IMR-90 (cell line): ENCODE results near the gene FLVCR2. TPM values are rescaled to one million over a fixed set of nuclear protein-coding genes. Genes with fewer than 3 reads are reported as not detected.

Experiments
- ATAC-seq: fragments of 200-7000 bp; cut with Tn5 transposase; 2 replicates; pipeline ENCODE4 v1.9.1; 2020; ENCODE audit warnings: low read depth, mild to moderate bottlenecking, moderate library complexity
- BruUV-seq: library from RNA; stranded (reverse); fragments of 400-500 nt; replicated peaks from 2 replicates; lab custom pipeline; 2021; lab: Mats Ljungman, UMichigan
- CTCF ChIA-PET: fragments of 300-600 bp; formaldehyde crosslinking; extraction: SDS; loops from one replicate; lab custom pipeline; 2021; ENCODE audit warnings: antibody characterized with exemption; lab: Yijun Ruan, JAX
- POLR2A ChIA-PET: fragments of 300-600 bp; sonication (Branson Sonifier 250); formaldehyde crosslinking; loops from one replicate; lab custom pipeline; 2022; ENCODE audit warnings: antibody characterized with exemption; ENCODE audit not compliant: unreplicated experiment; lab: Charles Lee
- DNase-seq: peaks from one replicate; pipeline ENCODE4 v3.0.0; 2013
- H2AFZ ChIP-seq: replicated peaks from 2 replicates; pipeline ENCODE3; 2013; ENCODE audit warnings: low read length, mild to moderate bottlenecking; ENCODE audit not compliant: poor library complexity
- H2AK5ac ChIP-seq: 2 replicates; pipeline ENCODE4 v1.6.1; 2013; ENCODE audit warnings: low read depth, low read length, inconsistent platforms
- H2AK9ac ChIP-seq: replicated peaks from 2 replicates; pipeline ENCODE3; 2013; ENCODE audit warnings: mild to moderate bottlenecking, low read depth, low read length, moderate library complexity; ENCODE audit not compliant: poor library complexity
- H2BK120ac ChIP-seq: 2 replicates; pipeline ENCODE4 v1.6.1; 2013; ENCODE audit warnings: low read depth, low read length, inconsistent platforms
- H2BK15ac ChIP-seq: 3 replicates; pipeline ENCODE4 v1.6.1; 2013; ENCODE audit warnings: low read depth, low read length, inconsistent platforms
- H2BK20ac ChIP-seq: 2 replicates; pipeline ENCODE4 v1.6.1; 2013; ENCODE audit warnings: low read depth, mild to moderate bottlenecking, inconsistent platforms, low read length, moderate library complexity
- H2BK5ac ChIP-seq: 2 replicates; pipeline ENCODE4 v1.6.1; 2013; ENCODE audit warnings: mild to moderate bottlenecking, low read depth, low read length, inconsistent platforms; ENCODE audit not compliant: poor library complexity, severe bottlenecking
- H3K14ac ChIP-seq: replicated peaks from 2 replicates; pipeline ENCODE4 v1.6.1; 2013; ENCODE audit warnings: low read depth, low read length, inconsistent platforms
- H3K18ac ChIP-seq: 2 replicates; pipeline ENCODE4 v1.6.1; 2013; ENCODE audit warnings: low read depth, low read length, control low read depth
- H3K23ac ChIP-seq: 2 replicates; pipeline ENCODE4 v1.6.1; 2013; ENCODE audit warnings: low read depth, low read length, inconsistent platforms
- H3K27ac ChIP-seq: 2 replicates; pipeline ENCODE4 v1.5.1; 2013; ENCODE audit warnings: mild to moderate bottlenecking, control low read depth, low read length; ENCODE audit not compliant: insufficient read depth
- H3K27me3 ChIP-seq: 2 replicates; pipeline ENCODE4 v1.6.1; 2013; ENCODE audit warnings: low read length; ENCODE audit not compliant: control insufficient read depth, insufficient read depth
- H3K36me3 ChIP-seq: 2 replicates; pipeline ENCODE4 v1.6.1; 2013; ENCODE audit warnings: low read length, mixed read lengths; ENCODE audit not compliant: control insufficient read depth, insufficient read depth
- H3K4ac ChIP-seq: 2 replicates; pipeline ENCODE4 v1.6.1; 2013; ENCODE audit warnings: low read depth, low read length, inconsistent platforms
- H3K4me1 ChIP-seq: 2 replicates; pipeline ENCODE4 v1.6.1; 2013; ENCODE audit warnings: low read length, mixed read lengths; ENCODE audit not compliant: control insufficient read depth, insufficient read depth
- H3K4me2 ChIP-seq: 2 replicates; pipeline ENCODE4 v1.6.1; 2013; ENCODE audit warnings: low read depth, mild to moderate bottlenecking, control low read depth, low read length, moderate library complexity
- H3K4me3 ChIP-seq: 2 replicates; pipeline ENCODE4 v1.5.1; 2013; ENCODE audit warnings: low read depth, mild to moderate bottlenecking, control low read depth, low read length, moderate library complexity; ENCODE audit not compliant: insufficient read depth
- H3K56ac ChIP-seq: 2 replicates; pipeline ENCODE4 v1.6.1; 2013; ENCODE audit warnings: low read length, inconsistent platforms; ENCODE audit not compliant: insufficient read depth; ENCODE audit errors: extremely low read depth
- H3K79me1 ChIP-seq, 2 experiments: 2 replicates each; pipeline ENCODE4 v1.6.1; 2013; ENCODE audit warnings: low read length in 2 of 2, inconsistent platforms in 1 of 2, low read depth in 1 of 2
- H3K9ac ChIP-seq: 2 replicates; pipeline ENCODE4 v1.6.1; 2013; ENCODE audit warnings: low read depth, low read length, control low read depth
- H3K9me1 ChIP-seq: 2 replicates; pipeline ENCODE4 v1.6.1; 2013; ENCODE audit warnings: low read length, inconsistent platforms; ENCODE audit not compliant: insufficient read depth
- H3K9me3 ChIP-seq: 2 replicates; pipeline ENCODE4 v1.6.1; 2013; ENCODE audit warnings: low read length; ENCODE audit not compliant: control insufficient read depth, insufficient read depth
- H4K20me1 ChIP-seq: 2 replicates; pipeline ENCODE4 v1.6.1; 2013; ENCODE audit warnings: low read length, inconsistent platforms; ENCODE audit not compliant: insufficient read depth
- H4K5ac ChIP-seq: 2 replicates; pipeline ENCODE4 v1.6.1; 2013; ENCODE audit warnings: mild to moderate bottlenecking, low read depth, low read length, control low read depth
- H4K8ac ChIP-seq, 2 experiments: 2 replicates each; pipeline ENCODE4 v1.6.1; 2013; ENCODE audit warnings: low read depth in 2 of 2, low read length in 2 of 2, control low read depth in 1 of 2, inconsistent platforms in 1 of 2
- H4K91ac ChIP-seq: 2 replicates; pipeline ENCODE4 v1.6.1; 2013; ENCODE audit warnings: low read depth, low read length, inconsistent platforms; ENCODE audit not compliant: insufficient read depth
- BHLHE40 ChIP-seq: fragments of 150-350 bp; IDR thresholded peaks from 2 replicates; pipeline ENCODE4 v1.6.1; 2016; ENCODE audit warnings: mild to moderate bottlenecking, low read depth, low read length
- CEBPB ChIP-seq: IDR thresholded peaks from 2 replicates; pipeline ENCODE4 v1.6.1; 2012; ENCODE audit warnings: low read depth, low read length, improper control_type of control experiment
- CHD1 ChIP-seq: IDR thresholded peaks from 2 replicates; pipeline ENCODE4 v1.6.1; 2012; ENCODE audit warnings: low read depth, low read length, improper control_type of control experiment
- CTCF ChIP-seq: conservative IDR thresholded peaks from 2 replicates; pipeline ENCODE4 v1.5.1; 2012; ENCODE audit warnings: mild to moderate bottlenecking, low read depth, low read length, improper control_type of control experiment
- ELK1 ChIP-seq: fragments of 150-350 bp; IDR thresholded peaks from 2 replicates; pipeline ENCODE4 v1.6.1; 2016; ENCODE audit warnings: low read depth, mild to moderate bottlenecking, low read length, moderate library complexity, borderline replicate concordance
- FOS ChIP-seq: fragments of 150-350 bp; IDR thresholded peaks from 2 replicates; pipeline ENCODE4 v1.6.1; 2016; ENCODE audit warnings: low read depth, low read length
- MAFK ChIP-seq: IDR thresholded peaks from 2 replicates; pipeline ENCODE4 v1.6.1; 2012; ENCODE audit warnings: low read depth, low read length, improper control_type of control experiment
- MAZ ChIP-seq: IDR thresholded peaks from 2 replicates; pipeline ENCODE4 v1.6.1; 2012; ENCODE audit warnings: low read depth, mild to moderate bottlenecking, low read length, improper control_type of control experiment, moderate library complexity, borderline replicate concordance
- MXI1 ChIP-seq: IDR thresholded peaks from 2 replicates; pipeline ENCODE4 v1.6.1; 2012; ENCODE audit warnings: low read depth, mild to moderate bottlenecking, low read length, moderate library complexity, borderline replicate concordance
- NFE2L2 ChIP-seq: fragments of 150-350 bp; IDR thresholded peaks from 2 replicates; pipeline ENCODE4 v1.6.1; 2016; ENCODE audit warnings: low read depth, mild to moderate bottlenecking, low read length
- POLR2A ChIP-seq: IDR thresholded peaks from 2 replicates; pipeline ENCODE4 v1.6.1; 2012; ENCODE audit warnings: mild to moderate bottlenecking, low read depth, low read length
- RAD21 ChIP-seq: IDR thresholded peaks from 2 replicates; pipeline ENCODE4 v1.6.1; 2012; ENCODE audit warnings: low read length, improper control_type of control experiment
- RCOR1 ChIP-seq: IDR thresholded peaks from 2 replicates; pipeline ENCODE4 v1.6.1; 2012; ENCODE audit warnings: mild to moderate bottlenecking, low read length, improper control_type of control experiment; ENCODE audit not compliant: insufficient replicate concordance
- RFX5 ChIP-seq: IDR thresholded peaks from 2 replicates; pipeline ENCODE4 v1.8.0; 2012; ENCODE audit warnings: low read depth, mild to moderate bottlenecking, low read length, moderate library complexity
- SMC3 ChIP-seq: fragments of 150-350 bp; IDR thresholded peaks from 2 replicates; pipeline ENCODE4 v1.6.1; 2016; ENCODE audit warnings: low read depth, mild to moderate bottlenecking, antibody characterized with exemption, low read length, moderate library complexity
- USF2 ChIP-seq: fragments of 150-350 bp; IDR thresholded peaks from 2 replicates; pipeline ENCODE4 v1.6.1; 2017; ENCODE audit warnings: mild to moderate bottlenecking, antibody characterized with exemption, low read length, low read depth
- WGBS, 2 experiments: methylation state at CpG; one replicate each; pipeline versions ENCODE4 v1.1.5 to v1.1.7; 2013; ENCODE audit warnings: missing lambda C conversion rate in 2 of 2; ENCODE audit not compliant: insufficient read length in 1 of 2; ENCODE audit errors: extremely low coverage in 2 of 2; 5-methylcytosine and 5-hydroxymethylcytosine counted together
- dilution Hi-C: fragments of 300-500 bp; cut with HindIII; formaldehyde crosslinking; loops from one replicate; pipeline ENCODE4 v1.14.3; 2018; ENCODE audit warnings: low sequenced_read_pairs; ENCODE audit not compliant: unreplicated experiment
- in situ Hi-C: fragments of 300-500 bp; cut with MboI; formaldehyde crosslinking; loops from 3 replicates; pipeline ENCODE4 v1.14.3; 2019; ENCODE audit warnings: low sequenced_read_pairs, inconsistent platforms, mixed read lengths
- intact Hi-C: fragments of 100-400 bp; cut with micrococcal nuclease; formaldehyde crosslinking; loops from 2 replicates; pipeline ENCODE4 v1.10.0; 2022
- polyA plus RNA-seq, 3 experiments: library from polyadenylated mRNA; depleted of rRNA; stranded (reverse); fragments of >200 nt; gene quantifications; 2 replicates each; pipeline ENCODE4 v1.2.3, GENCODE V29; 2012; ENCODE audit warnings: low replicate concordance in 1 of 3
- total RNA-seq: library from RNA; depleted of rRNA; stranded (reverse); fragments of >200 nt; gene quantifications from 2 replicates; pipeline ENCODE4 v1.2.3, GENCODE V29; 2012

The FLVCR2 gene
- total and polyA plus RNA-seq, 2 of the 4 experiments (the other 2 are of a cell fraction): 0.94 to 1.4 TPM

GRCh38 chr14:75657331-75657730, 78.9 kb downstream of the FLVCR2 start:
- intact Hi-C loops (no loop called here), in situ Hi-C loops (no loop called here), dilution Hi-C loops (no loop called here)
- Histone ChIP-seq H3K4ac (no peak overlapping the region), H3K9ac (no peak overlapping the region), H3K23ac (no peak overlapping the region), H3K9me3 (no peaks in the 10 kb centered on the region), H2BK120ac (no peak overlapping the region), H3K4me2 (no peak overlapping the region), H3K4me3 (no peak overlapping the region), H3K27me3 (no peaks in the 10 kb centered on the region), H3K27ac (no peak overlapping the region), H4K20me1 (no peaks in the 10 kb centered on the region), H3K79me1 (peaks cover 3 to 5% of the 10 kb centered on the region in 2 experiments; a peak in 3 of 4 replicates), H4K91ac (no peak overlapping the region), H2BK5ac (no peak overlapping the region), H2AK9ac (no peak overlapping the region), H2AK5ac (no peak overlapping the region), H2BK15ac (no peak overlapping the region), H4K5ac (no peak overlapping the region), H3K56ac (no peak overlapping the region), H2AFZ (no peak overlapping the region), H3K18ac (no peak overlapping the region), H3K14ac (no peak overlapping the region), H2BK20ac (no peak overlapping the region), H3K4me1 (no peaks in the 10 kb centered on the region), H3K9me1 (no peaks in the 10 kb centered on the region), H3K36me3 (peaks cover 3% of the 10 kb centered on the region; the same call in 1 of the 2 replicates), H4K8ac (no peak overlapping the region)
- no peak for TF ChIP-seq RFX5
- TF ChIP-seq NFE2L2: no peak
- TF ChIP-seq MAZ: no peak
- no peak for TF ChIP-seq POLR2A
- no peak for TF ChIP-seq BHLHE40
- TF ChIP-seq CTCF: no peak
- TF ChIP-seq RAD21: no peak
- TF ChIP-seq SMC3: no peak
- TF ChIP-seq CHD1: no peak
- no peak for TF ChIP-seq USF2
- TF ChIP-seq ELK1: no peak
- TF ChIP-seq MXI1: no peak
- no peak for TF ChIP-seq FOS
- TF ChIP-seq CEBPB: no peak
- no peak for TF ChIP-seq MAFK
- TF ChIP-seq RCOR1: no peak
- ChIA-PET CTCF (interaction anchor here (0.6 to 9.8 kb wide), 2 partner anchors 80 to 980 kb away, joined by 4 to 125 read pairs; partner anchors contain the start of gene FLVCR2), POLR2A (no interaction called here)
- DNase-seq (no peak), ATAC-seq (no peak)
- no CpG with 5 or more reads among the region's 4 CpGs for WGBS, 2 experiments
- BruUV-seq: no TSS peak
